CD4-positive, alpha-beta T cell (primary cell): Measurements from ENCODE around the gene DTL. TPM values are rescaled to one million over a fixed set of nuclear protein-coding genes. Genes with fewer than 3 reads are reported as not detected.

Experiments
- ATAC-seq: fragments of 200-7000 bp; cut with Tn5 transposase; one replicate; pipeline ENCODE4 v1.10.0; 2022; ENCODE audit warnings: mild to moderate bottlenecking; ENCODE audit not compliant: poor library complexity
- CTCF ChIA-PET: fragments of 350-600 bp; sonication (Branson Sonifier 250); formaldehyde crosslinking; loops from one replicate; lab custom pipeline; 2021; ENCODE audit warnings: antibody characterized with exemption, inconsistent platforms; lab: Charles Lee
- POLR2A ChIA-PET: fragments of 350-600 bp; sonication (Branson Sonifier 250); formaldehyde crosslinking; loops from one replicate; lab custom pipeline; 2021; ENCODE audit warnings: antibody characterized with exemption, inconsistent platforms; lab: Charles Lee
- DNase-seq, 14 experiments: peaks; one replicate each; pipeline ENCODE4 v3.0.0-alpha.2; 2013 to 2020; ENCODE audit warnings: mixed read lengths in 2 of 14
- H3K27ac ChIP-seq, 2 donors: one replicate each; pipeline versions ENCODE4 v1.5.1 to v1.7.0; 2013; ENCODE audit warnings: low read length in 2 of 2, low read depth in 1 of 2, mild to moderate bottlenecking in 1 of 2
- H3K27me3 ChIP-seq, 2 experiments: 1 replicate in 1 of 2; 2 replicates in 1 of 2; pipeline versions ENCODE4 v1.6.1 to v1.7.0; 2013; ENCODE audit warnings: low read length in 2 of 2, control low read depth in 1 of 2, mild to moderate bottlenecking in 1 of 2, moderate library complexity in 1 of 2; ENCODE audit not compliant: insufficient read depth in 2 of 2, control insufficient read depth in 1 of 2
- H3K36me3 ChIP-seq: one replicate; pipeline ENCODE4 v1.6.1; 2013; ENCODE audit warnings: low read length, control low read depth; ENCODE audit not compliant: insufficient read depth
- H3K4me1 ChIP-seq: one replicate; pipeline ENCODE4 v1.6.1; 2013; ENCODE audit warnings: low read length, control low read depth; ENCODE audit not compliant: insufficient read depth
- H3K4me3 ChIP-seq: one replicate; pipeline ENCODE4 v1.5.1; 2013; ENCODE audit warnings: mild to moderate bottlenecking, low read length, moderate library complexity
- H3K9me3 ChIP-seq, 2 experiments: 1 replicate in 1 of 2; 2 replicates in 1 of 2; pipeline versions ENCODE4 v1.6.1 to v1.7.0; 2013; ENCODE audit warnings: low read length in 2 of 2, mild to moderate bottlenecking in 2 of 2, control low read depth in 1 of 2, moderate library complexity in 1 of 2; ENCODE audit not compliant: control insufficient read depth in 1 of 2, insufficient read depth in 1 of 2
- H3K27ac Mint-ChIP-seq: one replicate; pipeline ENCODE4 v1.8.0; 2020; ENCODE audit warnings: mixed read lengths
- H3K27me3 Mint-ChIP-seq: one replicate; pipeline ENCODE4 v1.8.0; 2021; ENCODE audit warnings: mixed read lengths
- H3K36me3 Mint-ChIP-seq: one replicate; pipeline ENCODE4 v1.8.0; 2021; ENCODE audit warnings: low read depth, mixed read lengths
- H3K4me1 Mint-ChIP-seq: one replicate; pipeline ENCODE4 v1.8.0; 2021; ENCODE audit warnings: low read depth, mixed read lengths
- H3K4me3 Mint-ChIP-seq: one replicate; pipeline ENCODE4 v1.8.0; 2020; ENCODE audit warnings: mild to moderate bottlenecking, mixed read lengths
- H3K9me3 Mint-ChIP-seq: one replicate; pipeline ENCODE4 v1.8.0; 2020; ENCODE audit warnings: mixed read lengths
- intact Hi-C, 2 experiments: fragments of 100-400 bp; cut with DNase I in 1 of 2; cut with micrococcal nuclease in 1 of 2; formaldehyde crosslinking; loops; one replicate each; pipeline versions ENCODE4 v1.15.1 to v1.9.0; 2023 to 2025; cut with DNase I, micrococcal nuclease
- total RNA-seq, 174 experiments: library from RNA in 2 of 174; stranded (reverse) in 2 of 174; gene quantifications; one replicate each; pipeline ENCODE4 v1.2.3 and lab custom pipeline; 2021 to 2026
- TF ChIP-seq, protein P1 (sequence below): fragments of 200-600 bp; IDR thresholded peaks from one replicate; pipeline ENCODE4 v1.8.0; 2022; ENCODE audit warnings: antibody characterized with exemption, mild to moderate bottlenecking

DTL gene
- total RNA-seq, 2 experiments from 2014 or later: 0.49 to 0.64 TPM

GRCh38 chr1:212118872-212119260 lies 83.3 kb downstream of the DTL start:
- Histone ChIP-seq H3K4me3 (no peak overlapping the region), H3K27me3 (no peaks in the 10 kb centered on the region), H3K27ac (no peak overlapping the region), H3K4me1 (no peaks in the 10 kb centered on the region), H3K36me3 (no peaks in the 10 kb centered on the region), H3K9me3 (no peaks in the 10 kb centered on the region)
- intact Hi-C loops: no loop called here
- Mint-ChIP-seq H3K36me3 (no peaks in the 10 kb centered on the region), H3K4me3 (no peak overlapping the region), H3K9me3 (no peaks in the 10 kb centered on the region), H3K4me1 (no peaks in the 10 kb centered on the region), H3K27me3 (no peaks in the 10 kb centered on the region), H3K27ac (no peak overlapping the region)
- CTCF ChIA-PET: no interaction called here
- TF ChIP-seq, protein P1, sequence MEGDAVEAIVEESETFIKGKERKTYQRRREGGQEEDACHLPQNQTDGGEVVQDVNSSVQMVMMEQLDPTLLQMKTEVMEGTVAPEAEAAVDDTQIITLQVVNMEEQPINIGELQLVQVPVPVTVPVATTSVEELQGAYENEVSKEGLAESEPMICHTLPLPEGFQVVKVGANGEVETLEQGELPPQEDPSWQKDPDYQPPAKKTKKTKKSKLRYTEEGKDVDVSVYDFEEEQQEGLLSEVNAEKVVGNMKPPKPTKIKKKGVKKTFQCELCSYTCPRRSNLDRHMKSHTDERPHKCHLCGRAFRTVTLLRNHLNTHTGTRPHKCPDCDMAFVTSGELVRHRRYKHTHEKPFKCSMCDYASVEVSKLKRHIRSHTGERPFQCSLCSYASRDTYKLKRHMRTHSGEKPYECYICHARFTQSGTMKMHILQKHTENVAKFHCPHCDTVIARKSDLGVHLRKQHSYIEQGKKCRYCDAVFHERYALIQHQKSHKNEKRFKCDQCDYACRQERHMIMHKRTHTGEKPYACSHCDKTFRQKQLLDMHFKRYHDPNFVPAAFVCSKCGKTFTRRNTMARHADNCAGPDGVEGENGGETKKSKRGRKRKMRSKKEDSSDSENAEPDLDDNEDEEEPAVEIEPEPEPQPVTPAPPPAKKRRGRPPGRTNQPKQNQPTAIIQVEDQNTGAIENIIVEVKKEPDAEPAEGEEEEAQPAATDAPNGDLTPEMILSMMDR: no peak
- DNase-seq: no peak
- ATAC-seq: no peak
- POLR2A ChIA-PET: no interaction called here

- intact Hi-C loops: no loop called here
- H3K4me3 Mint-ChIP-seq: no peak overlapping the region
- ATAC-seq: no peak
- TF ChIP-seq, protein P1: no peak
- no peak overlapping the region for H3K4me3 ChIP-seq
- H3K27me3 ChIP-seq: no peaks in the 10 kb centered on the region
- no peaks in the 10 kb centered on the region for H3K9me3 Mint-ChIP-seq
- H3K36me3 ChIP-seq: no peaks in the 10 kb centered on the region
- H3K4me1 ChIP-seq: no peaks in the 10 kb centered on the region
- H3K36me3 Mint-ChIP-seq: no peaks in the 10 kb centered on the region
- no peaks in the 10 kb centered on the region for H3K9me3 ChIP-seq
- CTCF ChIA-PET: no interaction called here
- H3K27ac Mint-ChIP-seq: no peak overlapping the region
- H3K4me1 Mint-ChIP-seq: no peaks in the 10 kb centered on the region
- POLR2A ChIA-PET: no interaction called here
- H3K27me3 Mint-ChIP-seq: no peaks in the 10 kb centered on the region
- no peak overlapping the region for H3K27ac ChIP-seq
- no peak for DNase-seq
Measured at GRCh38 chr1:212119397-212119837, 83.9 kb downstream of the DTL start.

- DNase-seq: no peak
- Histone ChIP-seq H3K27me3 (no peaks in the 10 kb centered on the region), H3K4me1 (peaks cover 4% of the 10 kb centered on the region), H3K36me3 (no peaks in the 10 kb centered on the region), H3K4me3 (no peak overlapping the region), H3K27ac (no peak overlapping the region), H3K9me3 (no peaks in the 10 kb centered on the region)
- H3K4me3 Mint-ChIP-seq: no peak overlapping the region
- intact Hi-C loops: no loop called here
- H3K36me3 Mint-ChIP-seq: no peaks in the 10 kb centered on the region
- H3K4me1 Mint-ChIP-seq: peaks cover 1% of the 10 kb centered on the region
- ATAC-seq: no peak
- H3K27me3 Mint-ChIP-seq: no peaks in the 10 kb centered on the region
- POLR2A ChIA-PET: no interaction called here
- TF ChIP-seq, protein P1: no peak
- H3K27ac Mint-ChIP-seq: no peak overlapping the region
- CTCF ChIA-PET: no interaction called here
- H3K9me3 Mint-ChIP-seq: no peaks in the 10 kb centered on the region
Measured at GRCh38 chr1:212119863-212120262, 84.3 kb downstream of the DTL start.
